ENCODE results near the gene JAKMIP1.

The JAKMIP1 gene

DNA sequence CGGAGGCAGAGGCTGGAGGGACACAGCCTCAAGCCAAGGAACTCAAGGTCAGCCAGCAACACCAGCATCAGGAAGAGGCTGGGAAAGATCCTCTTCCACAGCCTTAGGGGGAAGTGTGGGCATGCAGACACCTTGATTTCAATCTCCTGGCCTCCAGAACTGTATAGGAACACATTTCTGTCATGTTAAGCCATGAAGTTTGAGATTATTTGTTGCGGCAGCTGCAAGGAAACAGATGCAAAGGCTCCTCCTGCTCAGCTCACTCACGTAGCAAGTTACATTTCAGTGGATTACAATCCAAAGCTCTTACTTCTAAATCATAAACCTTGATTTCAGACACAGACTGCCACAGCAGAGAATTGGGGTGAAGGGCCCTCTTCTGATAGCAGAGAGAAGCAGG, 113.5 kb downstream of the JAKMIP1 start:
- DNase-seq, result no peak

DNA sequence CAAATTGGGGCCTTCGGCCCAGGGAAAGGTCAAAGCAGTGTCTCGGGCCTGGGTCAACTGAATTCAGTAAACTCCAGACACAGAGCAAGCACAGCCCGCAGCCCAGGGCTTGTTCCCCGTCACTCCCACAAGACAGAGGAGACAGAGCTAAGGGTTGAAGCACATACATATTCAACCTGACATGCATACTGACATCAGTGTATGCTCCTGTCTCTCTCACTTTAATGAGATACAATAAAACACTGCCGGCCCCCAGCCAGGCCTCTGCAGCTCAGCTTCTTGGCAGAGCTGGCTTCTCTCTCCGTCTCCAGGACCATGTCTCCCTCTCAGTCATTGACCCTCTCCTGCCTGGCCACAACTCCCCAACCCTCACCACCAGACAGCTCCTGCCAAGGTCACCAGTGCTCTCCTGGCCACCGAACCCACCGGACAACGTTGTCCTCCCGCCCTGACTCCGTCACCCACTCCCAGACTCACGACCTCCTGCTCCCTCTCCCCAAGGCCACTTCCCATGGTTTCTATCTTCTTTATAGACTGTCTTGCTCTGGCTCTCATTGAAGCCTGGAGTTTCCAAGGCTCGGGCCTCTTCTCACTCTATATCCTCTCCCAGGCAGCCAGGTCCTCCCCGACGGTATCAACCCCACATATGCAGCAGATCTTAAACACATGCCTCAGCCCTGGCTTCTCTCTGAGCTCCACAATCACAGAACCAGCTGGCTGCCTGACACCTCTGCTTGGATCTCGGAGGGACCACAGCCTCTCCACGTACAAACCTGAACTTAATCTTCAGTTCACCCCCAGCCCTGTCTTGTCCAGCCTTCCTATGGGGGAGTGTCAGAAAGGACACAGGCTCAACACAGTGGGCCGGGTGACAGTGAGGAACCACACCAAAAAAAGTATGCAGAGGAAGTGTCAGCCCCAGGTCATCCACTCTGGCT, 114.4 kb downstream of the JAKMIP1 start:
- no peak for DNase-seq

DNA sequence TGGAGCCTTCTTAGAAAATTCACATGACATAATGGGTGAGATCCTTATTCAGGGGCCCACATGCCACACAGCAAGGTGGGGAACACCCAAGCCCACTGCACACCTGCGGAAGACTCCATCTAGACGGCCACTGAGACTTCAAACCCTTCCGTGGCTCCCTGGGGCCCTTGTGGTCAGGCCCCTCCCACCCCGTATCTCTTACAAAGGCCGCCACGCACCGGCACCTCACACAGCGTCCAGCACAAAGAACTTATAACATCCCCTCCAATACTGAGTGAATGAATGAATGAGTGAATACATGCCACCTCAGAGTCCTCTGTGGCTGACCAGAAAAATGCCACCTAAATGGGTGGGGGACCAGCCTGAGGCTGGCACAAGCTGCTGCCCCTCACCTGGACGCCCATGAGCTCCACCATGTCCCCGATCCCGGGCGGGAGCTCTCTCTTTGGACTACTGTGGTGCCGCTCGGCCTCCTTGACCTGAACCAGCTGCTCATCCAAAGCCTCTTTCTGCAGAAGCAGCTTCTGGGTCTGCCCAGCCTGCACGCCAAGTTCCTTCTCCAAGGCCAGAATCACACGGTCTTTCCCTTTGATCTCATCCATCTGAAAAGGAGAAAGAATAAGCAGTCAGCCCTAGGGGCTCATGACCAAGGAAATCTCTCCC, 115.2 kb downstream of the JAKMIP1 start:
- no peak for DNase-seq

DNA sequence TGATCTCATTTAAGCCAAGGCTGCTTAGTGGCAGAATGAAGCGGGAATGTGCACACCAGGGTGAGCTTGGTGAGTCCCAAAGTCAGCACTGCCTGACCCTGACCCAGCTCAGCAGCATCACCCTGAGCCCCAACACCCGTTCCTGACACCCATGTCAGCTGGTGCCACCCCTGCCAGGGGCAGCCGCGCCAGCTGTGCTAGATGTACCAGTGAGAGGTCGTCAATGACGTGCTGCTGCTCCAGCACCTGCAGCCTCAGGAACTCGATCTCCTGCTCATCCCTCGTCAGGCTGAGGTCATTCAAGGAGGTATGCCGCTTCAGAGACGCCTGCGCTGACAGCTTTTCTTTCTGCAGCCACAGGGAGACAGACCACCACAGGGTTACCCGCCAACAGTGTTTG, 120.4 kb downstream of the JAKMIP1 start:
- DNase-seq, result no peak

DNA sequence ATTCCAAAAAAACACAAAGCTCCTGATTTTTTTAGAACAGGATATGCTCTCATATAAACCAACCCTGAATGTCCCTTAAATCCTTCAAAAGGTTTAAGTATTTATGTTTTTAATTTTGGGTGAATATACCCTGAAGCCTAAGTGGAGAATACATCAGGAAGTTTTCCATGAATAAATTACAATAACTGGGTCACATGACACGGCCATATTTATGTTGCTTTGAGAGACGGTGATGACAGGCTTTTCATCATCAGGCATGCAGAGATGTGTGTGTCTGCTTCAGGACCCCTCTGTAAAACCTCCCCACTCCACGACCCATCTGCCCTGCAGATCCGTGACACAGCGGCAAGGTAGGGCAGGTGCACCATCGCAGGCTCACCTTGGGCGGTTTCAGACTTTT, 121.8 kb downstream of the JAKMIP1 start:
- no peak for DNase-seq

DNA sequence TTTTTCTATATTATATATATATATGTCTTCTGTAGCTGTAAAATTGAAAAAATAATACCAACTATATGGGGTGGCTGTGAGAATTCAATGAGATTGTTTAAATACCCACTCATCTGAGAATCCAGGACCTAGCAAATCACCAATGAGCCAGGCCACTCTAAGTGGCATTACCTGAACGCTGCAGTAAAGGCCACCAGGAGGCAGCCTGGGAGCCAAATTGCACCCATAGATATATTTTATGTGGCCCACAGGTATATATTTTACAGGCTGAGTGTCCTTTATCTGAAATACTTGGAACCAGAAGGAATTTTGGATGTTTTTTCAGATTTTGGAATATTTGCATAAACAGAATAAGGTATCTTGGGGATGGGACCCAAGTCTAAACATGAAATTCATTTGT, 124.0 kb downstream of the JAKMIP1 start:
- no peak for DNase-seq

DNA sequence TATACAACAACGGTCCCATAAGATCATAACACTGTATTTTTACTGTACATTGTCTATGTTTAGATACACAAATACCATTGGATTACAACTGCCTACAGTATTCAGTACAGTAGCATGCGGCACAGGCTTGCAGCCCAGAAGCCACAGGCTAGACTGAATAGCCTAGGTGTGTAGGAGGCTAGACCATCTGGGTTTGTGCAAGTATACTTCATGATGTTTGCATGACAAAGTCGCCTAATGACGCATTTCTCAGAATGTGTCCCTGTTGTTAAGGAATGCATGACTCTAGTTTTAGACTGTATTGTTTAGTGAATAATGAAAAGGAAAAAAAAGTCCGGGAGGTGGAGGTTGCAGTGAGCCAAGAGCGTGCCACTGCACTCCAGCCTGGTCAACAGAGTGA, 125.6 kb downstream of the JAKMIP1 start:
- no peak for DNase-seq

DNA sequence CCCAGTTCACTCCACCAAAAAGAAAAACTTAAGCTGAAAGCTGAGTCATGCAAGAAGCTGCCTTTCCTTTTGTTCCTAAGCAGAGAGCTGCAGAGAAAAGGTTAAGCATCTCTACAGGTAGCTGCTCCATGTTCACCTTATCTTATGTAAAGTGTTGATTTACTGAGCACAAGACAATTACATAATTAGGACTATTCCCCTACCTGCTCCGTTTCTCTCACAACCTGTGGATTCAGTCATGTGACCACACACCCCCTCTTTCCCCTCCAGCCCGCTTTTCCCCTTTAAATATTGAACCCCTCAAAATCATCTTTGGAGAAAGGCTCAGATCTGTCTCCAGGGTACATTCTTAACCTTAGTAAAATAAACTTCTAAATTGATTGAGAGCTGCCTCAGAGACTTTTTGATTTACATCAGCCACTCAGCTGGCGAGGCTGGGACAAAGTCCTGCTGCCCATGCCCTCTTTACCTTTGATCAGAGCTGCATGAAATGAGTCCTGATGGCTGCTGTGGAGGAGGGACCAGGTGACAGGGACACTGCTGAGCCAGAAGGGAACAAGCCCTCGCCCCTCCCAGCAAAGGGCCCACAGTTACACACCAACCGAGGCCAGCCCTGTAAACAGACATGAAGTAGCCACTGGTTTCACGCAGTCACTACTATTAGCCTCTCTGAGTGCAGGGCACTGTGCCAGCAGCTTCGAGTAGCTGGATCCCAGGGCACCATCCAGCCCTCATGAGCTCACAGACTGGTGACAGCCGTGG, 128.2 kb downstream of the JAKMIP1 start:
- DNase-seq, result no peak

DNA sequence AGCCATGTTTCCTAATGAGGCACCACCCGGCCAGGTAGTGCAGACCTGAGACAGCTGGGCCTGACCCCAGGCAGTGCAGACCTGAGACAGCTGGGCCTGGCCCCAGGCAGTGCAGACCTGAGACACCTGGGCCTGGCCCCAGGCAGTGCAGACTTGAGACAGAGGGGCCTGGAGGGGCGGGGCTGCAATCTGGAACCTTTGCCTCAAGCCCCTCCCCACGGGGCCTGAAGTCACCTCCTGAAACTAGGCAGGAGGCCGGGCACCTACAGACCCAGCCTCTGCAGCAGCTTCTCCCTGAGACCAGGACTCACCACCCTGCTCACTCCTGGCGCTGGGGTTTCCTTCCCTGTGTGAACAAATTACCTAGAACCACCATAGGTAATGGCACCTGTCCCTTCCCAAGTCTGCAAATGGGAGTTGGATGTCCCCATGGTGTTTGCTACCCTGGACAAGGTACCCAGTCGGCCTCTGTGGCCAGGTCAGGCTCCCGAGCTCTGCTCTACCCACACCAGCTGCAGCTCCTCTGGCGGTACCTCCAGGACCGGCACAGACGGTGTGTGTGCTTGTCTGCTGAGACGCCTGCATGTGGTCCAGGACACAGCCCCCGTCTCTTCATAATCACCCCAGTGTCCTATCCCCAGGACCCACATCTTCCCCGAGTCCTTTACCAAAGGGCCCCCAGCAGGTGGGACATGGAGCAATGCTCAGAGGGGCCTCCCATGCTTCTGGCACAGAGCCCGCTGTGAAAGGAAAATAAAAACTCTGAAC, 129.0 kb downstream of the JAKMIP1 start:
- DNase-seq, result no peak

DNA sequence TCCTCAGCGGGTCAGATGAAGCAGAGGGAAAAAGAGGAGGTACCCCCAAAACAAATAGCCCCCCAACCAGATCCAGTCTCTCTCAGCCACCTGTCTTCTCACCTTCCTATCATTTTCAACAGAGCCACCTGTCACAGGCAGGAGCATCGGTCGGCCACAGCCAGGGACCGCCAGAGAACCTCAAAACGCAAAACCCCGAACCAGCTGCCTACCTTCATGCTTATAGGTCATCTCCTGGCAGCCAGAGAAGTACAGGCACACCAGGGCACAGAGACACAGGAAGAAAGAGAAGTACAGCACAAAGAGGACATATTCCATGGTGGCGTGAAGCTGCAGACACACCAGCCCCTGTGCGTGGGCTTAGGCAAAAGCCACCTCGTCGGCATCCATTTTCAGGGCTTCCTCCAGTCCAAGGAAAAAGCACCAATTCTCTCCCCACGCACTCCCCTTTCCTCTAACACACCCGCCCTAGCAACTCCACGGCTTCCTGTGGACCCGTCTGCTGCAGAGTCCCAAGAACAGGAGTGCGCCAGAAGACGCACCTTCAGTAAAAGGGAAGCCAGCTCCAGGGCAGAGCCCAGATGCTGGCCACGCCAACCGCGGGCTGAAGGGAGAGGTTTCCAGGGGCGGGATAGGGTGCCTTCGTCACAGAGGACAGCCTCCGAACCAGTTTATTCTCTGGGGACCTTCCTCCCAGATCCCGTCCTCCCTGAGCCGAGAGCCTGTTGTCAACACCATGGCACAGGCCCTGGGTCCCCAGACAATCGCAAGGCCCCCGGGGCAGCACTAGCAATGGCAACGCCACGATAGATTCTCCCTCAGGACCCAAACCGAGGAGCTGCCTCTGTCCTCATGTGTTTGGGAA, 130.3 kb downstream of the JAKMIP1 start:
- no peak for DNase-seq

DNA sequence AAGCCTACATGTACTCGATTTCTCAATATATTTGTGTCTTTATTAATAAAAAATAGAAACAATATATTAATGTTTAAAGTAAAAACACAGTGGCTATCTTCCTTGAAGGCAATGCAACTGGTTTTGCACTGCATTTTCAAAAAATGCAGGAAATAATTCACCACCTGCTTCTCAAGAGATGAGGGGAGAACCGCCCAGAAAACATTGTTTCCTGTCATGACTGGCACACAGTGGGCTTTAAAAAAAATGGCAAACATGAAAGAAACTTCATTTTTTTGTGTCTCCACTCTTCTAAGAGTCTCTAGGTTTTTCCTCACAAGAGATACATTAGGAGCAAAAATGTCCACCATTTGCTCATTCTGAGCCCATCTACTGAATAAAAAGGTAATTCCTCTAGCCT, 131.4 kb downstream of the JAKMIP1 start:
- DNase-seq, result no peak

DNA sequence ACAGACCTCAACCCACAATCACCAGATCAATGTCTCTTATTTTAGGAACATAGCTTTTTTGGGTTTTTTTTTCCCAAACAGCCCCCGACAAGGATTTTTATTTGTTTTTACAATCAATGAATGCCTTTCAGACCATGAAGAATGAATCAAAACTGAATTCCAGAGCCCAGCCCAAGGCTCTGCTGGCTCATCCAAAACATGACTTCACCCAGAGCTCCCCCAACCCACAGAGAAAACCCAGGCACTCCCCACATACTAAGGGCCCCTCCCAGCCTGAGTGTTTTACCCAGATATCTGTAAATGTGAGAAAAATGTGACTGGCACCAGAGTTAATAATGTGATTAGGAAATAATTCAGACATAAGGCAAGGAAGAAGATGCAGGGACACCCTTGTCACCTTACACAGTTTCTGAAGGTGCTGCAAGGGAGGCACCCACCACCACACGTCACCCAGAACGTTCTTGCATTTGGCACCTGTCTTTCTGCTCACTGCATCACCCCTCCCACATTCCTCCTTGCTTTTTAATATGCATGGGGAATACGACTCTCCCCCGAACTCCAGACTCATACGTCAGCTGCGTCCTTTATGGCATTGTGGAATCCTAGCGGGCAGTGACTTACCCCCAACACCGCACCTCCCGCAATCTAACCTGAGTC, 134.3 kb downstream of the JAKMIP1 start:
- DNase-seq, result no peak

DNA sequence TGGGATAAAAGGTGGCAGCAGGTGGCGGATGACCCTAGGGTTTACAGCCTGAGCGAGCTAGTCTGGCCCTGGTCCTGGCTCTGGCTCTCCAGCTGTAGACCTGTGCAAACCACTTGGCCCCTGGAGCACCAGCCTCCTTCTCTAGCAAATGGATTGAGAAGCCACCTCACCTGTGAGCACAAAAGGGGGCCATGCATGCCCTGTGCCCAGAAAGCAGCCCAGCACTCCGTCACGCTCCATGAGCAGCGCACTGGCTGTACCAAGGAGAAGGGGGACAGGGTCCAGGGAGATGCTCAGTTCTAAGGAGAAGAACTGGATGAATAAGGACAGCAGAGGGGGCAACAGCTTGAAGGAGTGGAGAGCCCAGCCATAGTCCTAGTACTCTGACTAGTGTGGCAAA, 135.2 kb downstream of the JAKMIP1 start:
- no peak for DNase-seq

DNA sequence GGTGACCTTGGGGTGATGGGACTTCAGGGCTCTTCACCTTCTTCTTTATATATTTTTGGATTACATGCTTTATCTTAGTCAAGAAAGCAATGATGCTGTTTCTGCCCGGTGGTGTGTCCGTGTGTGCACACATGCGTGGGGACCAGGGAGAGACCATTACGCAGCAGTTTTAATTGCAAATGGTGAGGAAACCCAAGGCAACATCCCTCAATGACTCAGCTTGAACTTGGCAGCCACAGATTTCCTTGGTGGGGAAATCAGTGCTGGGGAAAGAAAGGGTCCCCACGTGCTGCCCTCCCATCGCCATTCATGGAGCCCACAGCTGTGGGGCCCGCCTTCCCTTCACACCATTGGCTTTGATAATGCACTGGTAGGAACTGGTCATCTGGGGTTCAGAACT, 136.0 kb downstream of the JAKMIP1 start:
- DNase-seq, result no peak

DNA sequence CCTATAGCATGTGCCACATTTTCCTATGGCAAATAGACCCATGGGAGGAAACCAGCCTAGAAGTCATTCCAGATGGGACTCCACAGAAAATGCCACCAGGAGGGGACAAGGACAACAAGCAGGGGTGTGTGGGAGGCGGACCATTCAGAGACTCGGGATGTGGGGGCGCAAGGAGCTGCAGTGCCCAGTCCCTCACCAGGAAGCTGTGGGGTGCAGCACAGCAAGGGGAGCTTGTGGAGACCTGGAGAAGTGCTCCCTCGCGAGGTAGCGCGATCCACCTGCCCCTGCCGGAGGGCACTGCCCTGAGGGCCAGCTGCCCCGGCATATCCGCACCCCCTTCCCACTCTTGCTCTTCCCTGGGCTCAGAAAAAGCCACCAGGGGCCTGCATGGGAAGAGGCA, 136.7 kb downstream of the JAKMIP1 start:
- DNase-seq, result no peak

DNA sequence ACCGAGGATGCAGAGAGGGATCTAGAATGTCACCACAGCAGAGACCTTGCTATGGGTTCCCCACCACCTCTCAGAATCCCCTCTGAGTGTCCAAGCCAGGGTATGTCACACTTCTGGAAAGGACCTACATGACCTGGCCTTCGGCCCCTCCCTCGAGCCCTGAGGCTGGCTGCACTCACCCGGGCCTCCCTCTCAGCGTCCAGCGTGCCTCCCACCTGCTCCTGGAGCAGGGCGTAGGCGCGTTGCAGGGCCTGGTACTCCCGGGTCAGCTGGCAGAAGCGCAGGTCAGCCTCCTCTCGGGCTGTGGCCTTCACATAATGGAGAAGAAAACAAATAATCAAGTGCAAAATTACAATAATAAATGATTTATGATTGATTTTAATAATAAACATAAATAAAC, 138.2 kb downstream of the JAKMIP1 start:
- DNase-seq, result no peak

DNA sequence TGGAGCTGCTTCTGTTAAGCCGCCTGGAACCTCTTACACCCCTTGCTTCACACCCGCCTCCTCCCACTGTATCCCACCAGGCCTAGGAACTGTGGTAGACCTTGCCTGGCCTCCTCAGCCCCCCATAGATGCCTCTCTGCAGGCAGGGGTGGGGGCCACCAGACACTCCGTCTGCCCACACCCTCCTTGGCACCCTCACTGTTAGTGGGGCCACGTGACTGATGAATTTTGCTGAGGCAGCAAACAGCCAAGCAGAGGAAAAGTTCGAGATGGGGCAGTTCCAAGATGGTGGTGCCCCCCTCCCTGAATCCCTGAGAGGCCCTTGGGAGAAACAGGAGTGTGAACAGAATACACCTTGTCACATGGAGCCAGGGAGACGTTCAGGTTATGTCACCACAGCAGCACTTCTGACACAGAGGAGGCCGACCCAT, 141.0 kb downstream of the JAKMIP1 start:
- no peak for DNase-seq

DNA sequence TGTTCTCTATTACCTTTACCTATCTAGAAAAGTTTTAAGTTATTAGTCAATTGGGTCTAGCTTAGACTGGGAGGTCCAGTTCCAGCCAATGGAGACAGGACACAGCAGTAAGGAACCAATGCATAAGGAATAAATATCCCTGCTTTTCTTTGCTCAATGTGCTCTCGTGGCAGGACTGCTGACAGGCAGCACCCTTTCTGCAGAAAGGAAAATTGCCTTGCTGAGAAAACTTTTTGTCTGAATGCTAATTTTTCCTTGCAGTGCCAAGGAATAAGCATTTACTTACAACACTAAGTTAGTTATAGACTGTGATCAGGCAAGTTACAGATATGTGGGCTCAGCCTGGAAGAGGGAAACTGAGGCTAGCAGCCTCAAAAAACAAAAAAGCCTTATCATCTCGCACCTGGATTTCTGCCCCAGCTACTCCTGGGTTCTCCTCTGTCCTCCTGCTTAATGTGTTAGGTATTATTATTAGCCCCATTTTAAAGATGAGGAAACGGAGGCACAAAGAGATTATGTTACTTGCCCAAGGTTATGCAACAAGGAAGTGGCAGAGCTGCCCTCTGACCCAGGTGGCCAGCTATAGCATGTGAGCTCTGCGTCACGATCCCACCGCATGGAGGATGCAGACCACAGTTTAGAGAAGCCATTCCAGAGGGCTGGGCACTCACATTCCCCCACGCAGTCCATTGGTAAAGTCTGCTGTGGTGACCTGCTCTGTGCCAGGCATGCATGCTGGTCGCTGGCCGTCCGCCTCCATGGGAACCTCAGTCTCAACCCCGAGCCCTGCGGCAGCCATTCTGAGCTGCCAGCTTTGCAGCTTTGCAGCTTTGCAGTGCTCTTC, 141.6 kb downstream of the JAKMIP1 start:
- no peak for DNase-seq

DNA sequence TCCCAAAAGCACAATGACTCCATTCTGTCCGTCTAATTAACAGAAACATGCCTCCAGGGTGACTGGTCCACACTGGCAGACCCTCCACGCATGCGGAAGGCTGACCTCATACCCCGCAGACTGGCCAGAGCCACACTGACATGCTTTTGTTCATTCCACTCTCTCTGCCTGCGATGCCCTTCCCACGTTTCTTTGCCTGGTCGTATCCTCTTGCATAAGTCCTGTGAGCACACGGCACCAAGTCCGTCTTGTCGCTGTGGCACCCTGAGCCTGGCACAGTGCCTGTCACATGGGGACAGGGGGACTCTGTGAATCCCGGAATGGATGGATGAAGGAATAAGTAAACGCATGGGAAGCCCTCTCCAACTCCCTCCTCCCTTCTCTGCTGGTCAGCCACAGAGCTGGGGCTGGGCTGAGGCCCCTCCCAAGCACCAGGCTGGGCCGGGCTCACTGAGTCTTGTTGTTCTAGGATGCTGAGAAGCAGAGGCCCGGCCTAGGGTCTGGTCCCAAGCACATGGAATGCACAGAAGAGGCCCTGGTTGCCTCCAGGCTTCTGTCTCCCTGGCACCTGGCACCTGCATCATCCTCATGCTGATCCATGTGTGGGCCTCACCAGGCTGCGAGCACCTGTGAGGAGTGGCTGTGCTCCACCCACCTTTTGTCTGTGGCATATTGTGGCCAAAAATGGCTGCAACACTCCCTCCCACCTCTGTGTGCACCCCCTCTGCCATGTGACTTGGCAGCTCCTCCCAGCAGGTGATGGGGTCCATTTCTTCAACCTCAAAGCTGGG, 143.2 kb downstream of the JAKMIP1 start:
- no peak for DNase-seq
